HG02884 (cell line): Measurements from ENCODE around the gene GRM1.
"Not testable (repeated sequence)": the region's sequence is repeated elsewhere in the genome, so short reads cannot be mapped to it uniquely, and the experiment has no call there.

Experiments used
- ATAC-seq: cut with Tn5 transposase; IDR thresholded peaks from one replicate; pipeline ENCODE4 v1.9.1; 2021; ENCODE audit warnings: mild to moderate bottlenecking, moderate library complexity; ENCODE audit not compliant: unreplicated experiment

GRM1 gene

DNA sequence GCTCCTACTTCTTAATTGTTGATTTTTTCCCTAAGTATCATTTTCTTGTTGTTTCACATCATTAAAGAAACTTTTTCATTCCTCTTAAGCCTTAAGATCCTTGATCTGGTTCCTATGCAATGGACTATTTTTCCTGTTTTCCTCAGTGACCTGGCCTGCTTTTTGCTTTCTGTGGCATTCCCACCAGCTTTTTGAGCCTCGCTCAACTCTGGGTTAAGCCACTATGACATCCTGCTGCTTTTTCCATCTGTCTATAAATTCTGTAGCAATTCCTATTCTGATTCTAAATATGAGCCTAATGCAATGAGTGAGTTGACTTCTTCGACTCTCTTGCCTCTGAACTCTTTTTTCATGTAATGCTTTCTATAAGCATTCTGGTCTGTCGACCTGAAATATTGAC, 160.3 kb downstream of the GRM1 start:
- no peak for ATAC-seq

DNA sequence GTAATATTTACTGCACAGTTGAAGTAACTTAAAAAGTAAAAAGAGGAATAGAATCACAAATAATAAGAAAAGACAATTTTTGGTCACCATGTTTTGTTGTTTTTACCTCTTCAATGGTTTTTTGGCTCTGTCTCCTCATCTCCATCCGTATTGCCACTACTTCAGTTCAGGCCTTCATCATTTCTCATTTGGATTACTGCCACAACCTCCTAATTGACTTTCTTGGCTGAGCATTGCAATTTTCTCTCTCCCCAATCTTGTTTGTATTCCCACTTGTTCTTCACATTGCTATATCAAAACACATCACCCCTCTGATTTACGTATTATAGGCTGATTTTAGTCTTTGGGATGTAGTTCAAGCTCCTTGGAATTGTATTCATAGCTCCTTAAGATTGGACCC, 161.7 kb downstream of the GRM1 start:
- no peak for ATAC-seq

DNA sequence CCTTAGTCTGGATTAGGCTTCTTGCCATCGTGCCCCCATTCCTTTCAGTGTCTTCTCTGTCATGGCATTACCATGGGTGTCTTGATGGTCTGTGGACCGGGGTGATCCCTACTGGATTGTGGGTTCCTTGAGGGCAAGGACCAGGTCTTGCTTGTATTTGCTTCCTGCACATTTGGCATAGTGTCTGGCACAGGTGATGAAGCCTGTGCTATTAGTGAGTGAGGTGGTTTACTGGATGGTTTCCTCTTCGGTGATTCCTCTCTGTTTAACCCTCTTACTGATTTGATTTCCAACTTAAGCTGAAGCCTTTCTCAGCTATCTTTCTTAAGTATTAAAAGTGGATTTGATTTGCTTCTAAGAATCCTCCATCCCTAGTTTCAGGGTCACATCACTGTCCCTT, 162.3 kb downstream of the GRM1 start:
- ATAC-seq = no peak

DNA sequence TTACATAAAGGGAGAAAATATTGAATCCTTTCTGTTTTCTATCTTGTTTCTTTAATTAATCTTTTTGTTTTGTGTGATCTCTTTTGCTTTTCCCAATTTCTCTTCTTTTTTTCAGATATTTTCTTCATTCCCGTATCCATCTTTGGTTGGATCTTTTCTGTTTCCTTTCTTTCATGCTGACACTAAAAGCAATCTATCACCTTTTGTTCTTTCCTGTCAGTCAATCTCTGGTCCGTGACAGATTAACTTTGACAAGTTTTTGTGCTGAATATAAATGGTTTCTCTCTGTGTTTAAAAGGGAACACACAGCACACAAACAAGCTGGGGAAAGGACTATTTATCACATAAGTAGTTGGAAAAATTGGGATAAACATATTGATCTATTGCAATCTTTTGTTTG, 162.8 kb downstream of the GRM1 start:
- no peak for ATAC-seq

DNA sequence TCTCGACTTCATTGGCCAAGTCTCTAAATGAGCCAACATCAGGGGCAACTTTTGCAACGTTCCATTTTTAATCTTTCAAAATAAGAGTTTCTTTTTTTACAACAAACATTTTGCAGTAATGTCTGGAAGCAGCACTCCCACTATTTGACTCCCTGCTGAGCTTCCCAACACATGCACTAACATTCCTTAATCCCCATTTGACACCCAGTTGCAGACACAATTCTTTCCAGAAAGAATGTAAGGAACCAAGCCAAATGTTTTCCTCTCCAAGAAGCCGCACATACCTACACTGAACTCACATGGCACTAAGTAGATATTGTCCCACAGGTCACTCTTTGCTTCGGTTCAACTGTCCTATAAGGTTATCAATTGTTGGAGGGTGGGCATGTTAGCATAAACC, 165.6 kb downstream of the GRM1 start:
- no peak for ATAC-seq

DNA sequence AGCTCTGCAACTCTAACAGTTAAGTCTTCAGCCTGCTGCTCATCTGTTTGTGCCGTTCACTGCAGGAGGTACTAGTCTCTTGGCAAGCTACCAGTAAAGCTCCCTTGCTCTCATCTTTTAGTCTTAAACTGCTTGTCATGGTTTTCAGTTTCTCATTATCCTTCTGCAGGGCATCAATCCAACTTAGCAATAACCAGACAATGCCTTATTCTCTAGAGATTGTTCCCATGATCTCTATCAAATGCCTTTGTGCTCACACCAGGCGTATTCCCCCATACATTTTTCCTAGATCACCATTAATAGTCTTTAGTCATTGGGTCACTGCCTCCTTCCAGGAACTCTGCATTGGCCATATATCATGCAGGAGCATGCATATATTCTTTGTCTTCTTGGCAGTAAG, 171.3 kb downstream of the GRM1 start:
- ATAC-seq = no peak

DNA sequence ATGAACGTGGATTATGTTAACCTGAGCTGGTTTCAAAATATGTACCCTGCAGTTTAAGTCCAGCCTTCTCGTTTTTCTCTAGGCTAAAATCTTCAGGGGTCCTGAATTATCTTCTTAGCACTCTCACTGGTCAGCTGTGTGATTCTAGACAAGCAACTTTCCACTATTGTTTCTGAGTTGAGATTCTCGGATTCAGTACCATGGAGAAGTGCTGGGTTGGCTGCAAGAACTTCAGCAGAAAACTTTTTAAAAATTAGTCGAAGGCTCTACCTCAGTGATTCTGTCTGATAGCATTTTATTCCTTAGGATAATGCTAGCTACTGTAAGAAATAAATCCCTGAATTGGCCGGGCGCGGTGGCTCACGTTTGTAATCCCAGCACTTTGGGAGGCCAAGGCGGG, 173.7 kb downstream of the GRM1 start:
- ATAC-seq = no peak

DNA sequence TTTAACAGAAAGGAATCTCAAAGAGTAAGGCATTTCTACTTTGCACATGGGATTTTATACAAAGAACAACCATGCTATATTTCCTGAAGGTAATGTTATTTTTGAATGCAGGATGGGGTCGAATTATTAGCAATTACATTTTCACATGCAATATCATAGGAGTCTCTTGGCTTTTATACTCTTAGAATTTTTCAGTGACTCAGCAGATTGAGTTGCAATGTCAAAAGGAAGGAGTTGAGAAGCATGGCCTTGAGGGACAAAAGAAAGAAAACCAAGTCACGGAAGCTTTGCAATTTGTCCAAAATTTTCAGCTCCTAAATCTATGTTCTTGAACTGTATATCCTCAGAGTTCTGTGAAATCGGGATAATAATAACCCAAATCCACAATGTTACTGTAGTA, 181.1 kb downstream of the GRM1 start:
- no peak for ATAC-seq

DNA sequence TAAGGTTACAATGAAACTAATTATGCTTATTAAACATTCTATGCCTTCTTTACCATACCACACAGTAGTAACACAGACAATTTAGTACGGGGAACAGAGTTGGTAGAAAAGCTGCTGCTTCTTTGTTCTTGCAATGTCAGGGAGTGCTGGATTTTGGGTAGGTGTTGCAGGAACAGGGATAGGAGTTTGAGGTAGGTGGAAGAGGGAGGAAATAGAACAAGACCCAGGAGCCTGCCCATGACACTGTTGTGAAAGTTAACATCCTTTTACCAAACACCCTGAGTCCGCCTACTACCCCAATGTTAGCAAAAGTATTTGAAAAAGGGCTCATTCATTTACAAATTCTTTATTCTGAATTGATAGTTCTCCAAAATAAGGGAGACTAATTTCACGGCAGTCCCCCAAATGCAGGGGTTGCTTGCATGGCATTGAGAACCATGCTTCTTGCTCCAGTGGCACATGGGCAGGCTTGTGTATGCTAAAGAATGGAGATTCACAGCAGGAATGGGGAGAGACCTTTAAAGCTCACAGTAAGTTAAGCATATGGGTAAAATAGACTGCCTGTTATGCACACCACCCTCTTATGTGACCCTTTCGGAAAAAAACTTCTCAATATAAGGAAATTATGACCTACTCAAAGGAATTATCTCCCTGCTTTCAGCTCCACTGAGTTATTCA, 181.7 kb downstream of the GRM1 start:
- ATAC-seq = no peak

DNA sequence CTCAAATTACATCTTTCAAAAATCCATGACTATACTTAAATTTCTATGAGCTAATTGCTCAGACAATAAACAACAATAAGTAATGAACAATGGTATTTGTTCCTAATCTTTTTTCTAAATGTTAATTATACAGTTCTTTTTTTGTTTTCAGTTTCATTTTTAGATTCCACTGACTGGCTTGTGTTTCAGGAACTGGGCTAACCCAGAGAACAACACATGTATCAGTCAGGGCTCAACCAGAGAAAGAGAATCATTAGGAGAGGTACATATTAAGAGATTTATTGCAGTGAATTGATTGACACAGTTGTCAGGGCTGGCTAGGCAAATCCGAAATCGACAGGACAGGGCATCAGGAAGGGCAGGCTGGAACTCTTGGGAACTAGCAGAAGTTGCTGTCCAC, 182.8 kb downstream of the GRM1 start:
- ATAC-seq = no peak

DNA sequence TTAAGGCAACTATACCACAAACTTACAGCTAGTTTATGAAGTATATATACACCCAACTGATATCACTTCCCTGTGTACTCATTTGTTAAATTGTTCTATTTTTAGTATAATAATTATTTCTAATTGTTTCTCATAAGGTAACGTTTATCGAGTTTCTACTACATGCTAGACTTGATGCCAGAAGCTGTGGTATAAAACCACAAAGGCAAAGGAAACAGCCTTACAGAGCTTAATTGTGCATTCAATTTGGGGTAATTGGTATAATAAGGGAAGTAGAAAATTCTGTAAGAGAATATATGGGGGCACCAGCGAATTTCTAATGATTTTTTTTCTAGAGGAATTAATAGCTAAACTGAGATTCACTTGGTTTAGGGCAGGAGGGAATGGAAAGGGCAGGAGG, 183.9 kb downstream of the GRM1 start:
- ATAC-seq = no peak

DNA sequence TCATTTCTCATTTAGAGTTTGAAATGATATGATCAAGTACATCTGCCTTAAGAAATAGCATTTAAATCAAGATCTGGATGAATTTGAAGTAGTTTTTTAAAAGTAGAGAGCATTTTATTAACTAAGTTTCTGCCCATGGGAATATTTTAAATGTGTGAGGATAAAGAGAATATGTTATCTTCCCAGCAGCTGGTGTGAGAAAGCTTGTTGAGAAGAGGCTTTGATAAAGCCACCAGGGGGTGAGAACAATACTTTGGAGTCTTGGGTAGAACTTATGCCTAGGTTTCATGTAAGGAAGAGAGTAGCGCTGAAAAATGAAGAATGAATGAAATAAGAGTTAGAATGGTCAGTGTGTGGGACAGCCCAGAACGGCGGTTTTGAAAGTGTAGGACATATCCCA, 190.2 kb downstream of the GRM1 start:
- no peak for ATAC-seq

DNA sequence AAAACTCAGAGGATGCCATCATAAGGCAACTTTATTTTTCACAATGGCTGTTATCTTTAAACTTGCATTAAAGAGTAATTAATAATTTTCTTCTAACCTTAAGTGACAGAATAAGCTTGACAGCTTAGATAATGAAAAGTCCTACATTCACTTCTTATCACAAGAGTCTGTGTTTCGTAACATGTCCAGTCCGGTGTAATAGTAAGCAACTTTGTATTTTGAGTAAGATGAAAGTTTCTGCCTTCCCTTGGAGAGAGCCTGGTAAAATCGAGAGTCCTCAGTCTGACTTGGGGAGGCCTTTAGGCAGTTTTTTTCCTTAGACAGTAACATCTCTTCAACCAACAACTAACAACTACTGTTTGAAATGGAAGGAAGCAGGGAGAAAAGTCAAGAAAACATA, 195.6 kb downstream of the GRM1 start:
- ATAC-seq = no peak

DNA sequence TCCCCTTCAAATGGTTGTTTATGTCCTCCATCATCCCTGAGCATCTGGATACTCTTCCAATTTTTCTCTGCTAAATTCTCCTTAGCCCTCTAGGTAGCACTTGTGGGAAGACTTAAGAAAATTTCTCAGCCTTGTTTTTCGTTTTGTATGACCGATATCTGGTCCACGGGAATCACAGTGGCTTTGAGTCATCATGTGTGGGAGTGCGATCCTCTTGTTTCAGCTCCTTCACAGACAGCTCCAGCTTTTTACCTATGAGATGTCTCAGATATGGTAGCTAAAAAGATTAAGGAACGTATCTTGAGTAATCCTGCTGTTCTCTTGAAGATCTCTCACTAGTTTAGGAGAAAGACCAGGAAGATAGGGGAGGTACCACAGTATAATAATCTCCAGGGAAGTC, 196.1 kb downstream of the GRM1 start:
- no peak for ATAC-seq

DNA sequence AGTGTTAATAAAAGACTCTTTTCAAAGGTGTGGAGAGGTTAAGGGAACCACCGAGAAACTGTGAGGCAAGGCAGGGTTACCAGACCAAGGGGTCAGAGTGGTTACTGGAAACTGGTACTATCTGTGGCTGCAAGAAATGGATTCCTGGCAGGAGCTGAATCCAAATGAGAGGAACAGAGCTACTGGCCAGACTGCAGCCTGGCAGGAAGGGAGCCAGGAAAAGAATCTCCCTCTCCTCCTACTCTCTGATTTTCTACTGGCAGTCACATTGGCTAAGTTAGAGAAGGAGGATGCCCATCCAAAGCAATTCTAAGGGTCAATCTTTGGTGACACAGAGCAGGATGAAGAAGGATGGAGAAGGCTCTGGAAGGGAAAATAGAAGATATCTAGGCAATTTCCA, 211.5 kb downstream of the GRM1 start:
- no peak for ATAC-seq

DNA sequence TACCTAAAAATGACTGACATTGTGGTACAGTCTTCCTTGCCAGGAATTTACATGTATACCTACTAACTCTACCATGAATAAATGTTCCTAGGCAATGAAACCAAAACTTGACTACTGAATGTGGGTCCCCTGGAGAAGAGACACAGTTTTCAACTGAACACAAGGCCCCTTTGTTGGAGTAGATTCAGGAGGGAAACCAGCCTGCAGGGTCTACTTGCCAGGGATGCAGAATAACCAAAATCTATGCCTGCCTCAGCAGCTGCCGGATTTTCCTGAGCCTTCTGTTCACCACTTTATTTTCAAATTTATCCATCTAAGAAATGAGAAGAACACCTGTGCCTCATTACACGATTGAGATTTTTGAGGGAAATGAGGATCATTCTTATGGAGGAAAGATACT, 211.9 kb downstream of the GRM1 start:
- ATAC-seq = no peak

DNA sequence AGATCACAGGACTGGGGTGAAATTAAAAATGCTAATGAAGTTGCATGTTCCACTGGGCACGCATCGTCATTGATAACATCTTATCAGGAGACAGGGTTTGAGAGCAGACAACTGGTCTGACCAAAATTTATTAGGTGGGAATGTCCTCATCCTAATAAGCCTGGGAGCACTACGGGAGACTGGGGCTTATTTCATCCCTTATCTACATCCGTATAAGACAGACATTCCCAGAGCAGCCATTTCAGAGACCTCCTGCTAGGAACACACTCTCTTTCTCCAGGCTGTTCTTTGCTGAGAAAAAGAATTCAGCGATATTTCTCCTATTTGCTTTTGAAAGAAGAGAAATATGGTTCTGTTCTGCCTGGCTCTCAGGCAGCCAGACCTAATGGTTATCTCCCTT, 214.8 kb downstream of the GRM1 start:
- ATAC-seq = not testable (repeated sequence)

DNA sequence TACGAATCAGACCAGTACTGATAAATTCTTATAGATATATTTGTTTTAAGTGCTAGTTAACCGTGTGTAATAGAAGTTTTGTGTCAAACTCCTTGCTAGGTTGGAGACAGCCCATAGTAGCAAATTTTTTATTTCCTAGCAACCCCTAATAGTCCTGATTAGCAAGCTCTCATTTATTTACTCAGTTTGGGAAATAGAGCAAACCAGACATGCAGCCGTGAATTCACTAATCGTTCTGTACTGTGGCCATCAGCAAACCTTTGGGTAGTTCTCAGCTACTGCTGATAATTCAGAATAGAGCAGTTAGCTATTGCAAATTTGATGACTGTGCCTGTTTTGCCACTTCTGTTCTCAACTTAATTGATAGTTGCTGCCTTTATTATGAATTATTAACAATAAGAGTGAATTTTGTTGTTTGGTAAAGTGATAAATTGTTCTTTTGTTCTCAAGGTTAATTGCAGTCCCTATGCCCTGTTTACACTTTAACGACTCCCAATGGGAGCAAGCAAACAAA, 215.8 kb downstream of the GRM1 start:
- no peak for ATAC-seq

DNA sequence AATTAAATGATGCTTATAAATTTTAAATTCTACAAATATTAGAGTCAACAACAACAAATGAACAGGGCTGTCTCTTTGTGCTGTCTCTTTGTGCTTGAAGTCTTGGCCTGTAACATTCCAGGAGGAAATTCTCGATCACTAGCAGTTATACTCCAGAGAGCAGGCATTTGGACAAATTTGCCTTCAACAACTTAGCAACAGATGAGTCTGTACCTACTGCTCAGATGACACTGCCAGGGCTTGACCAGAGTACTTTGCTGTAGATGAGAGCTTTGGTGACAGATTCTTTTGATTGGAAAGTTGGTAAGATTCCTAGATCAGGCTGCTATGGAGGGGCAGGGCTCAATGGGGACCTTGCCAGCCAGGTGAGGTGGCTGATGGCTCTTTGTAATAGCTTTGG, 217.2 kb downstream of the GRM1 start:
- ATAC-seq = no peak

DNA sequence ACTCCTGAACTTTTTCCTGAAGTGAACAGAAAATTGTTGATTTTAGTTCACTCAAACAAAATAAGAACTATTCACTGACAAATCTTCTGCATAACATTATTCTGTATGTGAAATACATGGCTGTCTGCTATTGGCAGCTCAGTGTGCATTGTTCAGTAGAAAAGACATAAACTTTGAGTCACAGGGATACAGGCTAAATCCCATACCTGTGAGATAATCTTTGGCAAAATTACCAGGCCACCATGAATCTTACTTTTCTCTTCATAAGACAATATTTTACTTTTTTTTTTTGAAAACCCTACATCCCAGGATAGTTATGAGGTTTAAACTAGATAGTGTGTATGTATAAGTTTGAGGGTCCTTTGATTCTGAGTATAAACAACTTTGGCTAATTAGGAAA, 224.8 kb downstream of the GRM1 start:
- ATAC-seq = no peak

DNA sequence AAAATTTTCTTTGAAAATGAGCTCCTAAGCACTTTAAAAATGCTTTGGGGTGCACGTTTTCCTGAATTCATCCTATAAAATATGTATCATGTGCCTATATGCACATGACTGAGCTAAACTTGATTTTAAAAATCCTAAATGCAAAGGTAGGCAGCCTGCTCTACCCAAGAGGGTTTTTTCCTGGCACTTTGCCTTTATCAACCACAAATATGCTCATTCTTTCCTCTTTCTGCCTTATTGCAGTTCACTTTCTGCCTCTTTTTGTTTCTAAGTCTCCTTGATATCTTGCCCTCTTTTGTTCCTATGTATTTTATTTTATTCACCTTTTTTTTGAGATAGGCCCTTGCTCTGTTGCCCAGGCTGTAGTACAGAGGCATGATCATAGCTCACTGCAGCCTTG, 229.3 kb downstream of the GRM1 start:
- ATAC-seq = no peak

DNA sequence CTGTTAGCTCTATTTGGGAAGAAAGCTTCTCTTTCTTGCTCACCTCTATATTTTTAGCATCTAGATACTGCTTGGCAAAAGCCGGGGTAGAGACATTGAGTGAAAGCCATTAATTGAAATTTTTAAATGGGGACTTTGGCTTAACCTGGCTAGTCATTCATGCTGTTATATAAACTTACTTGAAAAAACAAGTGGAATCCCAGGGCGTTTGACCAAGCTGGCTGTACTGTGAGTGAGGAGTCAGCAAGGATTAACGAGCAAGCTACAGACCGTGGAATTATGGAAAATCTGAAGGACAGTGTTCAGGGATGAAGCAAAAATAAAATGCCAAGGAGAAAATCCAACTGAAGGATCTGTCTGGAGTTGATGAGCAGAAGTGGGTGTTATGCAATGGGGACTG, 232.0 kb downstream of the GRM1 start:
- ATAC-seq = no peak

DNA sequence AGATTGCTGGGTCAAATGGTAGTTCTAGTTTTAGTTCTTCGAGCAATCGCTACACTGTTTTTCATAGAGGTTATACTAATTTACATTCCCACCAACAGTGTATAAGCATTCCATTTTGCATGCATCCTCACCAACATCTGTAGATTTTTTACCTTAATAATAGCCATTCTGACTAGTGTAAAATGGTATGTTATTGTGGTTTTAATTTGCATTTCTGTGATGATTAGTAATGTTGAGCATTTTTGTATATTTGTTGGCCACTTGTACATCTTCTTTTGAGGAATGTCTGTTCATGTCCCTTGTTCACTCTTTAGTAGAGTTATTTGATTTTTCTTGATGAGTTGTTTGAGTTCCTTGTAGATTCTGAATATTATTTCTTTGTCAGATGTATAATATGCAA, 236.2 kb downstream of the GRM1 start:
- ATAC-seq = no peak
